ENCODE results near the gene PRKCB. TPM values are rescaled to one million over a fixed set of nuclear protein-coding genes. Genes with fewer than 3 reads are reported as not detected.

Gene PRKCB
- polyA plus RNA-seq (2011; rRNA removed) (not detected in 2 replicates), polyA minus RNA-seq (2011; rRNA and poly(A)+ RNA removed) (0.51 and 0.61 TPM in 2 replicates)

GRCh38 chr16:23835390-23836077 is at the start of gene PRKCB:
Gene PRKCB (plus strand): TSS chr16:23835983.
- ChIA-PET POLR2A (no interaction called here), CTCF (no interaction called here)
- Histone ChIP-seq H3K27me3 (ENCODE audit: control insufficient read depth, insufficient read depth, low read length) (peaks cover 25% of the 10 kb centered on the region), H3K9me3 (ENCODE audit: control insufficient read depth, insufficient read depth, low read length) (peaks cover 2% of the 10 kb centered on the region; the same call in 1 of the 2 replicates), H3K27ac (ENCODE audit: low read depth, low read length) (no peak within 1 kb of the TSS), H3K4me3 (ENCODE audit: low read depth, low read length) (no peak within 1 kb of the TSS)
- no peak for DNase-seq (ENCODE audit: low read depth, low spot score)
- no peak for TF ChIP-seq CTCF (IDR thresholded peaks at IDR 0.05; ENCODE audit: low read depth, low read length)

DNA sequence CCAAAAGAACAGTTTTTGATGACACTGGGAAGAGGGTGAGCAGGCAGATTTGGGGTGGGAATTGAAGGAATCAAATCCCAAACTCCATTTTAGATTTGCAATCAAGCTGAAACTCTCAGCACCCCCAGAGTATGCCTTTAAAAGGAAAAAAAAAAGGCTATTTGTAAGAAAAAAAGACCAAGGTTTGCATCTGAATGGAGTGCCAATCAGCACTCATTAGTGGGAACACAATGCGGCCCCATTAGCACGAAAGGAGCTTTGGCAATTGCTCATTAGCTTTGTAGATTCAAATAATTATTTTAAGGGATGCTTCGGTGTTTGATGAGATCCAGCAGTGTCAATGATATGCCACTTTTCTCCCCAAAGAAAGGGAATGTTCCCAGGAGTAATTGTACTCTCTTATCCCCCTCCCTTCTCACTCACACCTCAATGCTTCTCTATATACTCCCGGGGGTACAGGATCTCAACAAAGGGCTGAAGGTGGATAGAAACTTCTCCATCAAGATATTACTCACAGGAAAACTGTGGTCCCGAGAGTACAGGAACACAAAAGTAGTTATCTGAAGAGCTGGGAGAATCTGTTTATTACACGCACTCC is 48.7 kb upstream of the PRKCB start:
- ChIA-PET POLR2A (no interaction called here), CTCF (interaction anchor here (1.2 to 1.3 kb wide), 2 partner anchors 14 to 223 kb away, joined by 3 to 4 read pairs; no protein-coding TSS in a partner anchor)
- no peaks in the 10 kb centered on the region for H3K27me3 ChIP-seq (ENCODE audit: control insufficient read depth, insufficient read depth, low read length)
- H3K27ac ChIP-seq (ENCODE audit: low read depth, low read length) = no peak overlapping the region
- H3K4me3 ChIP-seq (ENCODE audit: low read depth, low read length) = no peak overlapping the region
- no peaks in the 10 kb centered on the region for H3K9me3 ChIP-seq (ENCODE audit: control insufficient read depth, insufficient read depth, low read length)
- no peak for TF ChIP-seq CTCF (IDR thresholded peaks at IDR 0.05; ENCODE audit: low read depth, low read length)
- DNase-seq (ENCODE audit: low read depth, low spot score) = no peak

GRCh38 chr16:23788685-23789084 is 47.1 kb upstream of the PRKCB start:
- H3K9me3 ChIP-seq (ENCODE audit: control insufficient read depth, insufficient read depth, low read length) = no peaks in the 10 kb centered on the region
- no peak for TF ChIP-seq CTCF (IDR thresholded peaks at IDR 0.05; ENCODE audit: low read depth, low read length)
- H3K27me3 ChIP-seq (ENCODE audit: control insufficient read depth, insufficient read depth, low read length) = no peaks in the 10 kb centered on the region
- no peak for DNase-seq (ENCODE audit: low read depth, low spot score)
- no peak overlapping the region for H3K4me3 ChIP-seq (ENCODE audit: low read depth, low read length)
- POLR2A ChIA-PET = no interaction called here
- no peak overlapping the region for H3K27ac ChIP-seq (ENCODE audit: low read depth, low read length)
- CTCF ChIA-PET = no interaction called here

DNA sequence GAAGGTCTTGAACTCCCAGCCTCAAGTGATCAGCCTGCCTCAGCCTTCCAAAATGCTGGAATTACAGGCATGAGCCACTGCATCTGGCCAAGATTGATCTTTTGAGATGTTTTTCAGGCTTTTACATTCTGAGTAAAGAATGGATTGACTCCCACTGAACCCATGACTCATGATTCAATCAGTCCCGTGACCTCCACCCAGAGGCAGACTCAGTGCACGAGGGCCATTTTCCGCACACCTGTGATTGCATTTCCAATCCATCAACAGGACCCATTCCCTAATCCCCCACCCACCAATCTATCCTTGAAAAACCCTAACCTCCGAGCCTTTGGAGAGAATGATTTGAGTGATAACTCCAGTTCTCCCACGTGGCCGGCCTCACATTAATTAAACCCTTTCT is 40.4 kb upstream of the PRKCB start:
- ChIA-PET CTCF (no interaction called here), POLR2A (no interaction called here)
- H3K27ac ChIP-seq (ENCODE audit: low read depth, low read length) = no peak overlapping the region
- H3K27me3 ChIP-seq (ENCODE audit: control insufficient read depth, insufficient read depth, low read length) = no peaks in the 10 kb centered on the region
- no peak for DNase-seq (ENCODE audit: low read depth, low spot score)
- TF ChIP-seq CTCF (IDR thresholded peaks at IDR 0.05; ENCODE audit: low read depth, low read length) = no peak
- H3K9me3 ChIP-seq (ENCODE audit: control insufficient read depth, insufficient read depth, low read length) = no peaks in the 10 kb centered on the region
- no peak overlapping the region for H3K4me3 ChIP-seq (ENCODE audit: low read depth, low read length)

- DNase-seq (ENCODE audit: low read depth, low spot score) = no peak
- H3K27ac ChIP-seq (ENCODE audit: low read depth, low read length) = no peak overlapping the region
- CTCF ChIA-PET = interaction anchor here (0.7 kb wide), 1 partner anchor 213 kb away, joined by 3 read pairs; no protein-coding TSS in a partner anchor
- no peak for TF ChIP-seq CTCF (IDR thresholded peaks at IDR 0.05; ENCODE audit: low read depth, low read length)
- H3K4me3 ChIP-seq (ENCODE audit: low read depth, low read length) = no peak overlapping the region
- POLR2A ChIA-PET = no interaction called here
- no peaks in the 10 kb centered on the region for H3K27me3 ChIP-seq (ENCODE audit: control insufficient read depth, insufficient read depth, low read length)
- H3K9me3 ChIP-seq (ENCODE audit: control insufficient read depth, insufficient read depth, low read length) = no peaks in the 10 kb centered on the region
Observed at GRCh38 chr16:23796941-23797340, 38.8 kb upstream of the PRKCB start.

Data from AG04450 (cell line).